Measurements from ENCODE around the gene SERPINA6. TPM values are rescaled to one million over a fixed set of nuclear protein-coding genes. Genes with fewer than 3 reads are reported as not detected.
"Not testable (repeated sequence)": the region's sequence is repeated elsewhere in the genome, so short reads cannot be mapped to it uniquely, and the experiment has no call there.

SERPINA6 gene
- total and polyA plus RNA-seq, 4 donors: not detected

- no peaks in the 10 kb centered on the region for H3K4me1 ChIP-seq (ENCODE audit: control insufficient read depth in 1 of 2, insufficient read depth in 2 of 2, low read length in 2 of 2)
- peaks cover 9% of the 10 kb centered on the region for H3K9me3 ChIP-seq (ENCODE audit: control insufficient read depth, low read length)
- no peaks in the 10 kb centered on the region for H3K27me3 ChIP-seq (ENCODE audit: control insufficient read depth in 1 of 2, insufficient read depth in 2 of 2, low read length in 1 of 2)
- H3K4me3 ChIP-seq (ENCODE audit: low read length in 2 of 2): no peak overlapping the region
- no peaks in the 10 kb centered on the region for H3K36me3 ChIP-seq (ENCODE audit: control insufficient read depth in 1 of 2, insufficient read depth in 2 of 2, low read length in 1 of 2)
- 78 to 88% methylated on average over 10 of the region's 10 CpGs for WGBS, 2 donors
- no peak overlapping the region for H3K27ac ChIP-seq (ENCODE audit: low read depth in 1 of 2, low read length in 2 of 2)
- ATAC-seq (ENCODE audit: low FRiP score): no peak
- intact Hi-C loops (cut with DNase I): loop anchor here in 1 of 2 donors (1.0 kb wide), 1 partner anchor 23 kb away; no protein-coding TSS in a partner anchor
- DNase-seq: no peak
These were observed 13.4 kb downstream of the SERPINA6 start for GRCh38 chr14:94309721-94310120.

DNA sequence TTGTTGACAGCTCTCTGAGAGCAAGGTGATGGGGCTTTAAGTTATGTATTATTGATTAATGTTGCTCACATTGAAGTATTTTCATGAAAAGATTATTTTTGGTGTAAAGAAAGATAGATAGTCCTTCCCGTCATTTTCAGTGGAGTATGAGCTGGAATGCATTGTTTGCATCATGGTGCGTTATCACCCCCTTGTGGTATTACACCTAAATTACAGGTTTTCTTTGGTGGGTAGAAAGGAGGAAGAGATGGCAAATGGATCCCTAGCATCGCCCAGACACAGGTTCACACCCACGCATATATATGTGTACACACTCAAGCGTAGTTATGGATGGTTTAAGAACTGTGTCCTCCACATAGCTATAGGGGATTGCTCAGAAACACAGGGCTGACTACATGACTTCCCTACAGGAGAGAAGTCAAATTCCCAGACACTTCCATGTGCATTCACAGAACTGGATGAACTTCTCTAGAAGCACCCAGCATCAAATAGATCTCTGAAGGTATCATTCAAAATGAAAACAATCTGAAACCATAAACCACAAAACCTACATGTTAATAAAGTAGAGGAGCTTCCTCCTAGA, 15.6 kb downstream of the SERPINA6 start:
- ATAC-seq (ENCODE audit: low FRiP score) (no peak), DNase-seq (no peak)
- Histone ChIP-seq H3K27me3 (ENCODE audit: control insufficient read depth in 1 of 2, insufficient read depth in 2 of 2, low read length in 1 of 2) (no peaks in the 10 kb centered on the region), H3K4me1 (ENCODE audit: control insufficient read depth in 1 of 2, insufficient read depth in 2 of 2, low read length in 2 of 2) (no peaks in the 10 kb centered on the region), H3K36me3 (ENCODE audit: control insufficient read depth in 1 of 2, insufficient read depth in 2 of 2, low read length in 1 of 2) (no peaks in the 10 kb centered on the region), H3K9me3 (ENCODE audit: control insufficient read depth, low read length) (peaks cover 9% of the 10 kb centered on the region), H3K4me3 (ENCODE audit: low read length in 2 of 2) (no peak overlapping the region), H3K27ac (ENCODE audit: low read depth in 1 of 2, low read length in 2 of 2) (no peak overlapping the region)
- intact Hi-C loops (cut with DNase I): no loop called here
- WGBS, 2 donors: 49 to 54% methylated on average over 5 of the region's 5 CpGs

- DNase-seq (no peak), ATAC-seq (ENCODE audit: low FRiP score) (no peak)
- intact Hi-C loops (cut with DNase I): no loop called here
- Histone ChIP-seq H3K4me1 (ENCODE audit: control insufficient read depth in 1 of 2, insufficient read depth in 2 of 2, low read length in 2 of 2) (no peaks in the 10 kb centered on the region), H3K9me3 (ENCODE audit: control insufficient read depth, low read length) (peaks cover 9% of the 10 kb centered on the region), H3K36me3 (ENCODE audit: control insufficient read depth in 1 of 2, insufficient read depth in 2 of 2, low read length in 1 of 2) (no peaks in the 10 kb centered on the region), H3K27me3 (ENCODE audit: control insufficient read depth in 1 of 2, insufficient read depth in 2 of 2, low read length in 1 of 2) (no peaks in the 10 kb centered on the region), H3K27ac (ENCODE audit: low read depth in 1 of 2, low read length in 2 of 2) (no peak overlapping the region), H3K4me3 (ENCODE audit: low read length in 2 of 2) (no peak overlapping the region)
- 68% methylated on average over 12 of the region's 12 CpGs for WGBS, 2 donors
These were observed 16.8 kb downstream of the SERPINA6 start for GRCh38 chr14:94306047-94306978.

GRCh38 chr14:94305620-94306019, 17.5 kb downstream of the SERPINA6 start:
- H3K27me3 ChIP-seq (ENCODE audit: control insufficient read depth in 1 of 2, insufficient read depth in 2 of 2, low read length in 1 of 2): no peaks in the 10 kb centered on the region
- intact Hi-C loops (cut with DNase I): no loop called here
- peaks cover 9% of the 10 kb centered on the region for H3K9me3 ChIP-seq (ENCODE audit: control insufficient read depth, low read length)
- H3K4me1 ChIP-seq (ENCODE audit: control insufficient read depth in 1 of 2, insufficient read depth in 2 of 2, low read length in 2 of 2): no peaks in the 10 kb centered on the region
- no peaks in the 10 kb centered on the region for H3K36me3 ChIP-seq (ENCODE audit: control insufficient read depth in 1 of 2, insufficient read depth in 2 of 2, low read length in 1 of 2)
- H3K4me3 ChIP-seq (ENCODE audit: low read length in 2 of 2): no peak overlapping the region
- no peak overlapping the region for H3K27ac ChIP-seq (ENCODE audit: low read depth in 1 of 2, low read length in 2 of 2)
- ATAC-seq (ENCODE audit: low FRiP score) (no peak), DNase-seq (no peak)
- WGBS, 2 donors: 72 to 78% methylated on average over 2 of the region's 2 CpGs

DNA sequence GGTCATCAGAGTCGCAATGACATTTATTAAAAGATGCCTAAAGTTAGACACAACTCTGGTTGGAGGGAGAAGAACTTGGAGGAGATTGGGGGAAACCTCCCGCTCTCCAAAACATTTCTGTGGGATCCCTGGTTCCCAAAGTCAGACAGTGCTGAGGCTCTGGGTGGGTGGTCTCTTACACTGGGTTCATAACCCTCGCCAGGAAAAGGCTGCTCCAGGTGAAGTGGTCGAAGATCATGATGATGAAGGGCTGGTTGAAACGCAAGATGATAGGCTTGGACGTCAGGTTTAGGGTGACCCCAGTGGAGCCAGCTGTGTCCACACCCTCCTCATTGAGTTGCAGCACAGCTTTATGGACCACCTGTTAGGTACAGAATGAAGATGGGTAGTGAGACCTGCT, 18.9 kb downstream of the SERPINA6 start:
- H3K36me3 ChIP-seq (ENCODE audit: control insufficient read depth in 1 of 2, insufficient read depth in 2 of 2, low read length in 1 of 2): no peaks in the 10 kb centered on the region
- DNase-seq: no peak
- H3K4me3 ChIP-seq (ENCODE audit: low read length in 2 of 2): no peak overlapping the region
- no peak for ATAC-seq (ENCODE audit: low FRiP score)
- no peaks in the 10 kb centered on the region for H3K4me1 ChIP-seq (ENCODE audit: control insufficient read depth in 1 of 2, insufficient read depth in 2 of 2, low read length in 2 of 2)
- H3K27me3 ChIP-seq (ENCODE audit: control insufficient read depth in 1 of 2, insufficient read depth in 2 of 2, low read length in 1 of 2): no peaks in the 10 kb centered on the region
- intact Hi-C loops (cut with DNase I): no loop called here
- H3K27ac ChIP-seq (ENCODE audit: low read depth in 1 of 2, low read length in 2 of 2): no peak overlapping the region
- peaks cover 7% of the 10 kb centered on the region for H3K9me3 ChIP-seq (ENCODE audit: control insufficient read depth, low read length)
- 82 to 88% methylated on average over 6 of the region's 6 CpGs for WGBS, 2 donors

DNA sequence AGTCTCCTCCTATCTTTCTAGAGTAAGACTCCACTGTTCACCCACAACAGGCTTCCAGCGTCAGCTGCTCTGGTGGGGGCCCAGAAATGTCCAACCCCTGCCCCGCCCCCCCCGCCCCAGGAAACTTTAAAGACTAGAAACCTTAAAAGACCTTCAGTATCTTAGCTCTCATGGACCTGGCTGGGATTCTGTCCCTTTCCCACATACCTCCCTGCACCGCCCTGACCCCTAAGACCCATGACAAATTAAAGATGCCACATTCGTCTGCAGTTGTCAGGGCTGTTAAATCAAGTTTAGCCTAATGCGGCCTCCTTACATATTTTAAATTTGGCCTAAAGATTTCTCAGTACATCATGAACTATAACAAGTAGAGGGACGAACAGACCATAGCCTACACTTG, 20.0 kb downstream of the SERPINA6 start:
- ATAC-seq (ENCODE audit: low FRiP score) (no peak), DNase-seq (no peak)
- H3K4me3 ChIP-seq (ENCODE audit: low read length in 2 of 2): no peak overlapping the region
- no peaks in the 10 kb centered on the region for H3K36me3 ChIP-seq (ENCODE audit: control insufficient read depth in 1 of 2, insufficient read depth in 2 of 2, low read length in 1 of 2)
- peaks cover 6% of the 10 kb centered on the region for H3K9me3 ChIP-seq (ENCODE audit: control insufficient read depth, low read length)
- 69% methylated on average over 7 of the region's 7 CpGs for WGBS, 2 donors
- no peaks in the 10 kb centered on the region for H3K27me3 ChIP-seq (ENCODE audit: control insufficient read depth in 1 of 2, insufficient read depth in 2 of 2, low read length in 1 of 2)
- H3K27ac ChIP-seq (ENCODE audit: low read depth in 1 of 2, low read length in 2 of 2): no peak overlapping the region
- intact Hi-C loops (cut with DNase I): no loop called here
- H3K4me1 ChIP-seq (ENCODE audit: control insufficient read depth in 1 of 2, insufficient read depth in 2 of 2, low read length in 2 of 2): no peaks in the 10 kb centered on the region

- ATAC-seq (ENCODE audit: low FRiP score) (no peak), DNase-seq (no peak)
- intact Hi-C loops (cut with DNase I): no loop called here
- Histone ChIP-seq H3K27me3 (ENCODE audit: control insufficient read depth in 1 of 2, insufficient read depth in 2 of 2, low read length in 1 of 2) (no peaks in the 10 kb centered on the region), H3K4me1 (ENCODE audit: control insufficient read depth in 1 of 2, insufficient read depth in 2 of 2, low read length in 2 of 2) (no peaks in the 10 kb centered on the region), H3K4me3 (ENCODE audit: low read length in 2 of 2) (no peak overlapping the region), H3K36me3 (ENCODE audit: control insufficient read depth in 1 of 2, insufficient read depth in 2 of 2, low read length in 1 of 2) (no peaks in the 10 kb centered on the region), H3K27ac (ENCODE audit: low read depth in 1 of 2, low read length in 2 of 2) (no peak overlapping the region), H3K9me3 (ENCODE audit: control insufficient read depth, low read length) (peaks cover 3% of the 10 kb centered on the region)
- 90 to 93% methylated on average over 15 of the region's 15 CpGs for WGBS, 2 donors
These were observed 25.0 kb downstream of the SERPINA6 start for GRCh38 chr14:94298130-94298529.

GRCh38 chr14:94296181-94296545, 27.0 kb downstream of the SERPINA6 start:
- intact Hi-C loops (cut with DNase I); ATAC-seq (ENCODE audit: low FRiP score); H3K4me3 ChIP-seq (ENCODE audit: low read length in 2 of 2); H3K27me3 ChIP-seq (ENCODE audit: control insufficient read depth in 1 of 2, insufficient read depth in 2 of 2, low read length in 1 of 2); H3K27ac ChIP-seq (ENCODE audit: low read depth in 1 of 2, low read length in 2 of 2); H3K4me1 ChIP-seq (ENCODE audit: control insufficient read depth in 1 of 2, insufficient read depth in 2 of 2, low read length in 2 of 2); DNase-seq; H3K9me3 ChIP-seq (ENCODE audit: control insufficient read depth, low read length); H3K36me3 ChIP-seq (ENCODE audit: control insufficient read depth in 1 of 2, insufficient read depth in 2 of 2, low read length in 1 of 2): not testable (repeated sequence)
- WGBS, 2 donors: 65 to 70% methylated on average over 4 of the region's 4 CpGs

All from aorta (tissue), 5 donors.